PC-9 (cell line): Measurements from ENCODE around the gene CHKB. TPM values are rescaled to one million over a fixed set of nuclear protein-coding genes. Genes with fewer than 3 reads are reported as not detected.

ENCODE experiments used
- BruUV-seq: library from RNA; stranded (reverse); fragments of 400-500 nt; replicated peaks from 2 replicates; lab custom pipeline; 2021; lab: Mats Ljungman, UMichigan
- CTCF ChIA-PET: fragments of 300-600 bp; sonication (Branson Sonifier 250); formaldehyde crosslinking; loops from one replicate; lab custom pipeline; 2022; ENCODE audit warnings: antibody characterized with exemption; lab: Charles Lee
- POLR2A ChIA-PET: fragments of 300-600 bp; sonication (Branson Sonifier 250); formaldehyde crosslinking; loops from one replicate; lab custom pipeline; 2022; ENCODE audit warnings: antibody characterized with exemption; ENCODE audit not compliant: unreplicated experiment; lab: Charles Lee
- DNase-seq, 2 experiments: peaks; one replicate each; pipeline versions ENCODE4 v3.0.0 to v3.0.0-alpha.2; 2015 to 2022; ENCODE audit warnings: mixed read lengths in 1 of 2
- H2AFZ ChIP-seq: fragments of 200-600 bp; sonication (generic); 2 replicates; pipeline ENCODE4 v1.8.1; 2017; ENCODE audit warnings: antibody characterized with exemption
- H3F3A ChIP-seq: fragments of 200-600 bp; sonication (generic); 2 replicates; pipeline ENCODE4 v1.8.1; 2017; ENCODE audit warnings: antibody characterized with exemption, mild to moderate bottlenecking, low read depth; ENCODE audit not compliant: insufficient read depth
- H3K27ac ChIP-seq: fragments of 200-600 bp; sonication (generic); 2 replicates; pipeline ENCODE4 v1.6.1; 2016; ENCODE audit warnings: mixed run types
- H3K27me3 ChIP-seq: fragments of 200-600 bp; sonication (generic); 2 replicates; pipeline ENCODE4 v1.6.1; 2016; ENCODE audit warnings: low read depth, mixed run types; ENCODE audit not compliant: insufficient read depth
- H3K36me3 ChIP-seq: fragments of 200-600 bp; sonication (generic); 2 replicates; pipeline ENCODE4 v1.6.1; 2016; ENCODE audit warnings: low read depth, mixed run types
- H3K4me1 ChIP-seq: fragments of 200-600 bp; sonication (generic); replicated peaks from 2 replicates; pipeline ENCODE4 v1.6.1; 2016; ENCODE audit warnings: mixed run types; ENCODE audit not compliant: insufficient read depth
- H3K4me2 ChIP-seq: fragments of 200-600 bp; sonication (generic); 2 replicates; pipeline ENCODE4 v1.6.1; 2017; ENCODE audit warnings: mixed run types
- H3K4me3 ChIP-seq: fragments of 200-600 bp; sonication (generic); 2 replicates; pipeline ENCODE4 v1.6.1; 2016; ENCODE audit warnings: mixed run types
- H3K79me2 ChIP-seq: fragments of 200-600 bp; sonication (generic); 2 replicates; pipeline ENCODE4 v1.6.1; 2017; ENCODE audit warnings: low read depth, mixed run types
- H3K9me2 ChIP-seq: fragments of 200-600 bp; sonication (generic); 2 replicates; pipeline ENCODE4 v1.8.1; 2017; ENCODE audit warnings: mild to moderate bottlenecking; ENCODE audit not compliant: insufficient read depth
- H3K9me3 ChIP-seq: fragments of 200-600 bp; sonication (generic); 2 replicates; pipeline ENCODE4 v1.8.1; 2016; ENCODE audit warnings: low read depth; ENCODE audit not compliant: insufficient read depth
- H4K20me1 ChIP-seq: fragments of 200-600 bp; sonication (generic); 2 replicates; pipeline ENCODE4 v1.8.1; 2017; ENCODE audit not compliant: insufficient read depth
- EZH2 ChIP-seq: fragments of 200-600 bp; sonication (generic); IDR thresholded peaks from 2 replicates; pipeline ENCODE4 v1.8.0; 2017; ENCODE audit warnings: antibody characterized with exemption, low read depth
- intact Hi-C: fragments of 100-400 bp; cut with micrococcal nuclease; formaldehyde crosslinking; loops from one replicate; pipeline ENCODE4 v1.10.0; 2022; ENCODE audit not compliant: unreplicated experiment
- total RNA-seq: library from RNA; stranded (reverse); gene quantifications from 2 replicates; pipeline ENCODE4 v1.2.3, GENCODE V29; 2021
- TF ChIP-seq, protein P1 (sequence below): fragments of 200-600 bp; sonication (generic); conservative IDR thresholded peaks from 2 replicates; pipeline ENCODE4 v1.6.1; 2017; ENCODE audit warnings: mixed run types, antibody characterized with exemption, mild to moderate bottlenecking, moderate library complexity

The CHKB gene
- total RNA-seq, 1 experiment from 2014 or later = 60.0 TPM

- ChIA-PET CTCF (no interaction called here), POLR2A (no interaction called here)
- no peaks in the 10 kb centered on the region for H3K79me2 ChIP-seq
- H3K4me2 ChIP-seq = no peak overlapping the region
- BruUV-seq = no TSS peak
- H3K4me1 ChIP-seq = no peaks in the 10 kb centered on the region
- H3K27ac ChIP-seq = no peak overlapping the region
- peaks cover 26% of the 10 kb centered on the region; the same call in 1 of the 2 replicates for H3K36me3 ChIP-seq
- H3K27me3 ChIP-seq = no peaks in the 10 kb centered on the region
- DNase-seq = no peak
- intact Hi-C loops = no loop called here
- H3K4me3 ChIP-seq = no peak overlapping the region
- no peaks in the 10 kb centered on the region for H3K9me2 ChIP-seq
- H2AFZ ChIP-seq = no peak overlapping the region
- no peaks in the 10 kb centered on the region for H3K9me3 ChIP-seq
- H4K20me1 ChIP-seq = no peaks in the 10 kb centered on the region
- H3F3A ChIP-seq = peaks cover 20% of the 10 kb centered on the region; the same call in 1 of the 2 replicates
- TF ChIP-seq, protein P1, sequence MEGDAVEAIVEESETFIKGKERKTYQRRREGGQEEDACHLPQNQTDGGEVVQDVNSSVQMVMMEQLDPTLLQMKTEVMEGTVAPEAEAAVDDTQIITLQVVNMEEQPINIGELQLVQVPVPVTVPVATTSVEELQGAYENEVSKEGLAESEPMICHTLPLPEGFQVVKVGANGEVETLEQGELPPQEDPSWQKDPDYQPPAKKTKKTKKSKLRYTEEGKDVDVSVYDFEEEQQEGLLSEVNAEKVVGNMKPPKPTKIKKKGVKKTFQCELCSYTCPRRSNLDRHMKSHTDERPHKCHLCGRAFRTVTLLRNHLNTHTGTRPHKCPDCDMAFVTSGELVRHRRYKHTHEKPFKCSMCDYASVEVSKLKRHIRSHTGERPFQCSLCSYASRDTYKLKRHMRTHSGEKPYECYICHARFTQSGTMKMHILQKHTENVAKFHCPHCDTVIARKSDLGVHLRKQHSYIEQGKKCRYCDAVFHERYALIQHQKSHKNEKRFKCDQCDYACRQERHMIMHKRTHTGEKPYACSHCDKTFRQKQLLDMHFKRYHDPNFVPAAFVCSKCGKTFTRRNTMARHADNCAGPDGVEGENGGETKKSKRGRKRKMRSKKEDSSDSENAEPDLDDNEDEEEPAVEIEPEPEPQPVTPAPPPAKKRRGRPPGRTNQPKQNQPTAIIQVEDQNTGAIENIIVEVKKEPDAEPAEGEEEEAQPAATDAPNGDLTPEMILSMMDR = no peak
- no peak for TF ChIP-seq EZH2
These were observed 12.6 kb downstream of the CHKB start for GRCh38 chr22:50569896-50570535.

DNA sequence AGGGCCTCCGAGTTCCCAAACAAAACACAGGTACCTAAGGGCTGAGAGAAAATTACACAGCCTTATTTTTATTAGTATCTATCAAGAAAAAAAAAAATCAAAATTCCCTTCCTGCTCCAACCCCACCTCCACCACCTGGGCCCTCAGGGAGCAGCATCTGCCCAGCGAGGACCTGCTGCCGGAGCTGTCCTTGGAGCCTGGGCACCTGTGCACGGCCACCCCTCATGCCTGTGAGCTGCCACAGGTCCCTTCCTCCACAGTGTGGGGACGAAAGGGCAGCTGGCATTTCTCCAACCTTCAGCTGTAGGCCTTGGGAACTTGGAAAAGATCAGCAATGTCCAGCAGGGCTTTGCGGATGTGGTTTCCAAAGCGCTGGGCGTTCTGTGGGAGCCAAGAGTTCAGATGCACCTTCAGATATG, 13.6 kb downstream of the CHKB start:
- POLR2A ChIA-PET = interaction anchor here (0.6 kb wide), 1 partner anchor 61 kb away, joined by 8 read pairs; the partner anchor contains the start of gene NCAPH2
- Histone ChIP-seq H4K20me1 (no peaks in the 10 kb centered on the region), H3K4me3 (no peak overlapping the region), H3K9me3 (no peaks in the 10 kb centered on the region), H3K79me2 (no peaks in the 10 kb centered on the region), H3K4me2 (no peak overlapping the region), H3K36me3 (peaks cover 21% of the 10 kb centered on the region; the same call in 1 of the 2 replicates), H3K27me3 (no peaks in the 10 kb centered on the region), H3K9me2 (no peaks in the 10 kb centered on the region), H2AFZ (no peak overlapping the region), H3F3A (peaks cover 20% of the 10 kb centered on the region; the same call in 1 of the 2 replicates), H3K27ac (no peak overlapping the region), H3K4me1 (peaks cover 8% of the 10 kb centered on the region)
- CTCF ChIA-PET = no interaction called here
- intact Hi-C loops = no loop called here
- TF ChIP-seq, protein P1 = no peak
- TF ChIP-seq EZH2 = no peak
- no peak for DNase-seq
- no TSS peak for BruUV-seq

GRCh38 chr22:50568626-50569025, 14.0 kb downstream of the CHKB start:
- no peak overlapping the region for H3K4me3 ChIP-seq
- ChIA-PET POLR2A (no interaction called here), CTCF (no interaction called here)
- no peaks in the 10 kb centered on the region for H3K9me3 ChIP-seq
- TF ChIP-seq, protein P1 = no peak
- no peak for TF ChIP-seq EZH2
- H3K27ac ChIP-seq = no peak overlapping the region
- H3K4me1 ChIP-seq = peaks cover 13% of the 10 kb centered on the region
- DNase-seq = no peak
- H4K20me1 ChIP-seq = no peaks in the 10 kb centered on the region
- peaks cover 20% of the 10 kb centered on the region; the same call in 1 of the 2 replicates for H3F3A ChIP-seq
- H3K36me3 ChIP-seq = peaks cover 21% of the 10 kb centered on the region; the same call in 1 of the 2 replicates
- H2AFZ ChIP-seq = no peak overlapping the region
- H3K4me2 ChIP-seq = no peak overlapping the region
- intact Hi-C loops = no loop called here
- no peaks in the 10 kb centered on the region for H3K9me2 ChIP-seq
- no TSS peak for BruUV-seq
- H3K27me3 ChIP-seq = no peaks in the 10 kb centered on the region
- no peaks in the 10 kb centered on the region for H3K79me2 ChIP-seq
